22Rv1 (cell line): Measurements from ENCODE around the gene MTNR1B.

Experiments
- H3K27ac ChIP-seq: fragments of 450-650 bp; 2 replicates; pipeline ENCODE4 v1.5.1; 2017
- ZFX ChIP-seq: fragments of 450-650 bp; IDR thresholded peaks from 2 replicates; pipeline ENCODE4 v1.6.1; 2017; ENCODE audit warnings: antibody characterized with exemption, borderline replicate concordance
- TF ChIP-seq, protein P1 (sequence below): fragments of 450-650 bp; IDR thresholded peaks from 2 replicates; pipeline ENCODE4 v1.5.1; 2017; ENCODE audit warnings: mild to moderate bottlenecking

The MTNR1B gene

DNA sequence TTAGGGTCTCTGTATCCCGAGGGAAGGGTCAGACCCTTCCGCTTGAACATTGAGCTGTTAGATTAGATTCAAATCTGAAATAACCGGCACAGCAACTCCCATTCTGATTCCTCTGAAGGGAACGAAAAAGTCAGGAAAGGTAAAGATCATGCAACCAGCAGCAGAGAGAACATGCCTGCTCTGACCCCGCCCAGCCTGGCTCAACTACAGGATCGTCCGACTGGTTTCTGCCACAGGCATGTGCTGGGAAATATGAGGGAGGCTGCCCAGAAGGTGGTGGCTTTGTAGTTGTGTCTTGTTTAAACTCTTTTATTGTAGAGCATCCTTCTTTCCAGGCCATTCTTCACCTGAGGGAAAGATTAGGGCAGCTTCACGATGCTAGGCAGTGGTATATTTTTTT is 5.0 kb upstream of the MTNR1B start:
- TF ChIP-seq, protein P1, sequence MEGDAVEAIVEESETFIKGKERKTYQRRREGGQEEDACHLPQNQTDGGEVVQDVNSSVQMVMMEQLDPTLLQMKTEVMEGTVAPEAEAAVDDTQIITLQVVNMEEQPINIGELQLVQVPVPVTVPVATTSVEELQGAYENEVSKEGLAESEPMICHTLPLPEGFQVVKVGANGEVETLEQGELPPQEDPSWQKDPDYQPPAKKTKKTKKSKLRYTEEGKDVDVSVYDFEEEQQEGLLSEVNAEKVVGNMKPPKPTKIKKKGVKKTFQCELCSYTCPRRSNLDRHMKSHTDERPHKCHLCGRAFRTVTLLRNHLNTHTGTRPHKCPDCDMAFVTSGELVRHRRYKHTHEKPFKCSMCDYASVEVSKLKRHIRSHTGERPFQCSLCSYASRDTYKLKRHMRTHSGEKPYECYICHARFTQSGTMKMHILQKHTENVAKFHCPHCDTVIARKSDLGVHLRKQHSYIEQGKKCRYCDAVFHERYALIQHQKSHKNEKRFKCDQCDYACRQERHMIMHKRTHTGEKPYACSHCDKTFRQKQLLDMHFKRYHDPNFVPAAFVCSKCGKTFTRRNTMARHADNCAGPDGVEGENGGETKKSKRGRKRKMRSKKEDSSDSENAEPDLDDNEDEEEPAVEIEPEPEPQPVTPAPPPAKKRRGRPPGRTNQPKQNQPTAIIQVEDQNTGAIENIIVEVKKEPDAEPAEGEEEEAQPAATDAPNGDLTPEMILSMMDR = no peak
- no peak for TF ChIP-seq ZFX
- no peak overlapping the region for H3K27ac ChIP-seq

DNA sequence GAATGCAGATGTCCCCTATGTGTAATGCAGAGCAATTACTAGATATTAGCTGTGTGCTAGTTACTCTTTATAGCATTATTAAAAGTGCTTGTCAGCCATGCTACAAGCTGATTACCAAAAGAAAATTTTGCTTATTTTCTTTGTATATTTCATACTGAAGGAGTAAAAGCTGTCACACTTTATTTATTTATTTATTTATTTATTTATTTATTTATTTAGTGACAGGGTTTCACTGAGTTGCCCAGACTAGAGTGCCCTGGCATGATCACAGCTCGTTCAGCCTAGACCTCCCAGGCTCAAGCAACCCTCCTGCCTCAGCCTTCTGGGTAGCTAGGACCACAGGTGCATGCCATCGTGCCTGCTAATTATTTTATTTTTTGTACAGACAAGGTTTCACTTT is 4.3 kb upstream of the MTNR1B start:
- H3K27ac ChIP-seq = no peak overlapping the region
- TF ChIP-seq, protein P1 = no peak
- no peak for TF ChIP-seq ZFX

DNA sequence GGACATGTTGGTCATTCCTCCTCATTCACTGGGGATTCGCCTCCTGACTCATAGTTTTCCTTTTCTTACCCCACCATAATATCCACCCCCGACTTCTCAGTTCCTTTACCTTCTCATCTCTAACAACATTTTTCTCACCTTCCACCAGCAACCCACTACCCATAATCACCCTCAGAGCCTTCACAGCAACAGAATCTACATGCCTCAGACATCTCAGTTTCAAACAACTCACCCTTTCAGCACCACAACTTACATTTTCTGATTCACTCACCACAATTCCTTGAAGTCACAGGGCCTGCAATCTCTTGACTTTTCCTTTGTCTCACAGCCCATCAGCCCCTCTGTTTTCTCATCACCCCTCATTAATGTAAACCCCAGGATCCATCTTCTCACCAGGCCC is 2.3 kb upstream of the MTNR1B start:
- H3K27ac ChIP-seq = no peak overlapping the region
- no peak for TF ChIP-seq ZFX
- TF ChIP-seq, protein P1 = no peak

DNA sequence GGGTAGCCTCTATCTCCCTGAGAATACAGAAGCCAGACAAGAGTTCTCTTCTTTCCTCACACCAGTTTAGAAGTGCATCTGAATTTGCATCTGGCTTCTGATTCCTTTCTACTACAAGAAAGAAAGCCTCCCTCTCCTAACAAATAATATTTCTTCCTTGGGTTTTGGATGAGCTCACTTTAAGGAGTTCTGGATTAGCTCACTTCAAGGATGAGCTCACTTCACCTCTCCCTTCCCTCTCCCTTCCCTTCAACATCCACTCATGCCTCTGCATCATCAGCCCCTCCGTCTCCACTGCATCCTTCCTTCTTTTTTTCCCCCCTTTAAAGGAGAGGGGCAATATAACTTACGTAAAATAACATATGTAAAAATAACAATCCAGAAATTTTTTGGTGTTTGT is 1.6 kb upstream of the MTNR1B start:
- no peak overlapping the region for H3K27ac ChIP-seq
- no peak for TF ChIP-seq ZFX
- TF ChIP-seq, protein P1 = no peak

DNA sequence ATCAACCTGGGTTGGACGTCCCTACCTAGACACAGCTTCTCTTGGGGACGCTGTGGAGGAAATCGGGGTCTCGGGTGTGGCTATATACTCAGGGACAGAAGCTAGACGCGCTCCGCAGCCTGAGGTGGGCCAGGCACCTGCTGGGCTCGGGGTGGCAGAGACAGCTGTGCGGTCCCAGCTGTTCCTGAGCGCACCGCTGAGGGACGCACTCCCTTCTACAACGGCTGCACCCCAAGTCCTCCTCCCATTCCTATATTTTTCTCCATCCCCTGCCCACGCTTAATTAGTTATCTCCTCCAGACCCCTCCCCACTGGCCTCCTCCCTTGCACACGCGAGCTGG is 188 bp upstream of the MTNR1B start:
- TF ChIP-seq ZFX = no peak
- TF ChIP-seq, protein P1 = no peak
- H3K27ac ChIP-seq = no peak overlapping the region

DNA sequence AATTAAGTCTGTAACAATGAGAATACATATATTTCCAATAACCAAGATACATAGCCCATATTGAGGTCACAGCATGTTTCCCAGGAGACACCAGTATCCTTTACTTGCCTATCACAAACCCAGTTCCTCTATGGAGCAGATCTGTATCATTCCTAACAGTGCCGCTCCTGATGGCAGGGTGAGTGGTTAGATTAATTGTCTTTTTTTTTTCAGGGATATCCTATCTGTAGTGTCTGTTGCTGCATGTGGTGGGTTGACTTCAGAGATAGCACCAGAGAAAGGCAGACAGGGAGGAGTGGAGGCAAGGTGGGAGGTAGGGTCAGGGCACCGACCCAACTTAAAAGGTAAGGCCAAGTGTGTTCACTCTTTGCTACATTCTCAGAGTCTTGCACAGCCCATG is 2.8 kb downstream of the MTNR1B start:
- TF ChIP-seq, protein P1 = no peak
- no peak for TF ChIP-seq ZFX

DNA sequence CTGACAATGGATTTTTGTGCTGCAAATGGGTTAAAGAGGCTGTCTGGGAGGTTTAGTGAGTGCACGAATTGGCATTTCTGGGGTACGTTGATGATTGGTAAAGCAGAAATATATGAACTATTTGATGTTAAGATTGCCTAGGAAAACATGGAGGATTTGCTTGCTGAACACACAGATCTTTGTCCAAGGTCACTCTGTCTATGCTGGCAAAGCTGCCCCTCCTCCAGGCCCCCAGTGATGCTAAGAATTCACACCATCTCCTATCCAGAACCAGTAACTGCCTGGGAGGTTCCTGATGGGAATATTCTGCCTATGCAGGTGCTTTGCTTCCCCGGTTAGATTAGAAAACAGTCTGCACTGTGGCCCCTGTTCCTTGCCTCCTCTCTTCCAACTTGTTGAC is 5.8 kb downstream of the MTNR1B start:
- TF ChIP-seq ZFX = no peak
- TF ChIP-seq, protein P1 = no peak
- no peak overlapping the region for H3K27ac ChIP-seq

More for the DNA sequence above, 2.8 kb downstream of the MTNR1B start:
- no peak overlapping the region for H3K27ac ChIP-seq
